ENCODE results near the gene CAD. TPM values are rescaled to one million over a fixed set of nuclear protein-coding genes. Genes with fewer than 3 reads are reported as not detected.
A peak's percentile ranks its signal among the peaks of the same experiment; 100 is the strongest.
"Not testable (repeated sequence)": the region's sequence is repeated elsewhere in the genome, so short reads cannot be mapped to it uniquely, and the experiment has no call there.

Gene CAD
- total RNA-seq, 2 donors from 2014 or later = 20.1 to 27.4 TPM

DNA sequence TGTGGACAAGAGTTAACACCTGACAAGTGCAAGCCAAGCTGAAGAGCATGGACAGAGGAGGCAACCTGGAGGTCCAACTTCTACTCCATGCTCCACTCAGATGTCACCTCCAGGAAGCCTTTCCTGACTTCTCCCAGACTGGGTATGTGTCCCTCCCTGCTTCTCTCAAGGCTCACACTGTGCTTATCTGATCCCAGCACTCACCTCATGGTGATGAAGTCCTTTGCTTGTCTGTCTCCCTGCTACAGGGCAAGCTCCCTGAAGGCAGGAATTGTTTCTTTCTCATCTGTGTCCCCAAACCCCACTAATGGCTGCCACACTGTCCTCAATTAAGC is 48.3 kb downstream of the CAD start:
- no peak for DNase-seq (ENCODE audit: low spot score)
- intact Hi-C loops (cut with DNase I) = no loop called here

GRCh38 chr2:27268296-27268695 is 51.1 kb downstream of the CAD start:
- intact Hi-C loops (cut with DNase I) = not testable (repeated sequence)

GRCh38 chr2:27270131-27270530 is 53.0 kb downstream of the CAD start:
- no peak for DNase-seq (ENCODE audit: low spot score)
- intact Hi-C loops (cut with DNase I) = no loop called here

More at GRCh38 chr2:27268296-27268695, 51.1 kb downstream of the CAD start:
- DNase-seq (ENCODE audit: low spot score) = peak; percentile 4

- DNase-seq (ENCODE audit: low spot score) = no peak
- intact Hi-C loops (cut with DNase I) = no loop called here
Measured at GRCh38 chr2:27270670-27271069, 53.5 kb downstream of the CAD start.

GRCh38 chr2:27271631-27272340 is 54.6 kb downstream of the CAD start:
- intact Hi-C loops (cut with DNase I) = no loop called here
- peak; percentile 13 for DNase-seq (ENCODE audit: low spot score)

DNA sequence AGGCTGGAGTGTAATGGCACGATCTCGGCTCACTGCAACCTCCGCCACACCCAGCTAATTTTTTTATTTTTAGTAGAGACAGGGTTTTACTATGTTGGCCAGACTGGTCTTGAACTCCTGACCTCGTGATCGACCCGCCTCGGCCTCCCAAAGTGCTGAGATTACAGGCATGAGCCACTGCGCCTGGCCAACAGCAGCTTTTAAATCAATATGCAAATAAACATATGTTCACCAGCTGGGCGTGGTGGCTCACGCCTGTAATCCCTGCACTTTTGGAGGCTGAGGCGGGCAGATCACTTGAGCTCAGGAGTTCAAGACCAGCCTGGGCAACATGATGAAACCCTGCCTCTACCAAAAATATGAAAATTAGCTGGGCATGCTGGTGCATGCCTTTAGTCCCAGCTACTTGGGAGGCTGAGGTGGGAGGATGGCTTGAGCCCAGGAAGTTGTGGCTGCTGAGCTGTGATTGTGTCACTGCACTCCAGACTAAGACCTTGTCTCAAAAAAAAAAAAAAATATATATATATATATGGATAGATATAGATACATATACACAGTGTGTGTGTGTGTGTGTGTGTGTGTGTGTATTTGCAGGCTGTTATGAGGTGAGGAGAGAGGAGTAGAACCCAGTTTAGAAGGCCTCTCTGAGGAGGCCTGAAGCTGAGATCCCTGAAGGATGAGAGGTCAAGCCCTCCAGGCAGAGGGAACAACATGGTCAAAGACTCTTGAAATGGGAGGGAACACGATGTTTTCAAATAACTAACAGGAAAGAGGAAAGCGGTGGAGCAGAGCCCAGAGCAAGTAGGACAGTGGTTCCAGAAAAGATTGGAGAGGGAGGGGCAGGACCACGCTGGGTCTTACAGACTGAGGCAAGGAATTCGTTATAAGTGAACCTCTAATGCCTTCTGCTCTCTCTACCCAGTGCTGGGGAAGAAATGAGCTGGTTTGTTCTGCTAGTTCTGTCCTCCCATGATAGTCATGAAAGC is 55.7 kb downstream of the CAD start:
- intact Hi-C loops (cut with DNase I) = not testable (repeated sequence)

GRCh38 chr2:27275211-27276150 is 58.3 kb downstream of the CAD start, which contains the start of gene DNAJC5G:
DNAJC5G (plus strand) TSS chr2:27275433; CDS start chr2:27276729, 1,296 bp downstream.
- peak; percentile 63 for DNase-seq (ENCODE audit: low spot score)
- intact Hi-C loops (cut with DNase I) = loop anchor here in 1 of 2 donors (5.0 kb wide), 1 partner anchor 173 kb away; no protein-coding TSS in a partner anchor

More for the DNA sequence above, 55.7 kb downstream of the CAD start:
- DNase-seq (ENCODE audit: low spot score) = peak; percentile 23

DNA sequence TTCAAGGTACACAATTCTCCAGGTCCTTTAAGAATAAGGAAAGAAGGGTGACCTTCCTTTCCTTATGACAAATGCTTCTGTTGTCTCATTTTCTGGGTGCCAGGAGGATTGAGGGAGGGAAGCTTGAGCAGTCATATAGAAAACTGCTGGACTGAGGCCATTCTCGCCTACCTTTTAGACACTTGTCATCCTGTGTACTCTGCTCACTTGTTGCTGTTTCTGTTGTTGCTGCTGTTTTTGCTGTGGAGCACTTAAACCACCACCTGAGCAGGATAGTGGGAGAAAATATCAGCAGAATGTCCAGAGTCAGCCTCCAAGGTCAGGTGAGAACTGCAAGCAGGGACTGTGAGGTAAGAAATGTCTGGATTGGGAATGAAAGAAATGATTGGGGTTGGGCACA is 60.8 kb downstream of the CAD start:
- no peak for DNase-seq (ENCODE audit: low spot score)
- intact Hi-C loops (cut with DNase I) = loop anchor here in 1 of 2 donors (5.0 kb wide), 1 partner anchor 176 kb away; no protein-coding TSS in a partner anchor

DNA sequence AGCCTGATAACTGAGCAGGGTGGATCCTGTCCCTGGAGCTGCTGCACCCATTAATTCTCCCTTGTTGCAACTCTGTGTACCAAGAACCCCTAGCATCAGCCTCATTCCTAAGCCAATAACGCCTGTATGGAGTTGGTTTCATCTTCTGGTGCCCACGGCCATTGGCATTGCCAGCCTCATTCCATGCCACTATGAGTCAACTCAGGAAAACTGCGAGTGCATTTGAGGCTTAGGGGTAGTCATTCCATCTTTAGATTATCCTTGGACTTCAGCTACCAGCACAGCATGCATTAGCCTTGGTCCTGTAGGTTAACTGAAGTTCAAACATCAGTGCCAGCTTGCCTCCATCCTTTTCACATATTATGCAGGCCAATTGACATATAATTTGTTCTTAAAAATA is 63.7 kb downstream of the CAD start:
- no peak for DNase-seq (ENCODE audit: low spot score)
- intact Hi-C loops (cut with DNase I) = loop anchor here (1.0 to 10.0 kb wide), 2 partner anchors 184 to 316 kb away; no protein-coding TSS in a partner anchor

- intact Hi-C loops (cut with DNase I) = loop anchor here in 1 of 2 donors (10.0 kb wide), 1 partner anchor 317 kb away; no protein-coding TSS in a partner anchor
- peak; percentile 42 for DNase-seq (ENCODE audit: low spot score)
Measured at GRCh38 chr2:27281442-27281841, 64.3 kb downstream of the CAD start.

DNA sequence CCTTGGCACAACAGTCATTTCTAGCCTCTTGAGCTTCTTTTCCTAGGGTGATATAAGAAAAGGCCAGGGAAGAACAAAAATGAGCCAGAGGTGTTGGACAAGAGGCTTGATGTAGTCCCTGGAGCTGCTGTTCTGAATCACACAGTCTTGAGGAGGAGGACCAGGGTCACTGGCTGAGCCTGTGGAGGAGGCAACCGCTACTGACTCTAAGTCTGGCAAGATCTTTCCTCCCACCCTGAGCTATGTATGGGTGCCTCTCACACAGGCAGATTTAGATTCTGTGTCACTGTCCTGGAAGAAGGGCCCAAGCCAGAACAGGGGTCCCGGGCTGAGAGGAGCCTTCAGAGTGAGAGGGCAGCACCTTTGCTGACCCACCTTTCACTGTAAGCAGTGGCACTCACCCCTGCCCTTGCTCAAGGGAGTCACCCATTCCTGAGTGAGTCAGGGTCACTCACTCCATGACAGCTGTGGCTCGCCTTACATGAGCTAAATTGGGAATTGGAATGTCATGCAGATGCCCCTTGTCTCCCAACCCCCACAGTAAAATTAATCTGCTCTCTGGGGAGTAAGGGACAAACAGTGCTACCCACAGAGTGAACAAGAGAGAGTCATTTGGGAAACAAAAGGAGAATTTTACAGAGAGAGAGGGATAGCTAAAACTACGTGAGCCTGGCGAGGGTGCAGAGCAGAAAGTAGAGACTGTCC is 64.8 kb downstream of the CAD start, which contains the start of gene TRIM54:
TRIM54 (plus strand) TSS at position 575 of the 705 bp plus-strand sequence. CDS start 303 bp downstream, outside the sequence.
- DNase-seq (ENCODE audit: low spot score) = peak; percentile 72
- intact Hi-C loops (cut with DNase I) = loop anchor here in 1 of 2 donors (10.0 kb wide), 1 partner anchor 317 kb away; no protein-coding TSS in a partner anchor

DNA sequence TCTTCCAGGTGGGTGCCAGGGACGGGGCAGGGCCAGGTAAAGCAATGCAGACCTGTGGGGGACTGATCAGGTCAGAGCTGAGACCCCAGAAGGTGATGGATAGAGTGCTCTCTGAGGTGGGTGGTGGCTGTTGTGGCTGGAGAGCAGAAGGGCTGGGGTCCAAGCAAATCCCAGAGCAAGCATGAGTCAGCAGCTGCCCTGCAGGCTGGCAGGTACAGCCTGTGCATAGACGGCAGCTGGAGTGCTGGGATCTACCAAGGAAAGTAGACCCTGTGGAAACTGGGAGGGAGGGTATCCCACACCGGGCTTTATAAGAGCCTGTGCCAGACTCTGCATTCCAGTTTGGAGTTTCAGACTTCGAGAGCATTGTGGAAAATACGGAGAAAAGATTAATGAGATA is 65.7 kb downstream of the CAD start:
- peak; percentile 48 for DNase-seq (ENCODE audit: low spot score)
- intact Hi-C loops (cut with DNase I) = loop anchor here in 1 of 2 donors (10.0 kb wide), 1 partner anchor 318 kb away; no protein-coding TSS in a partner anchor

DNA sequence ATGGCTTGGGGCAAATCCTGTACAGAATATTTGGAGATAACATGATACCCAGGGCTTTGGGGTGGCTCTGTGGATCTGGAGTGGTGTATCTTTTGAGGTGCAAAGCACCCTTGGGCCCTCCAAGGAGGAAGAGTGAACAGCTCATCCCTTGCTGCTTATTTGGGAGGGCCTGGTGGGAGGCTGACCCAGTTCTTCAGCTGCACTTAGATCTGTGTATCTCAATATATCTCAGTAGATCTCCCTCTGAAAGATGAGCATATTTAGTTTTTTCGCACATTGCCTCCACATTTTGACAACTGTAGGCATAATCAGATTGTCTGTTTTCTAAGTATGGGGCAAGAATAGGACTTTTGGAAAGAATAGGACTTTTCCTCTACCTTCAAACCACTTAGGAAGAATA is 67.8 kb downstream of the CAD start:
- intact Hi-C loops (cut with DNase I) = loop anchor here in 1 of 2 donors (10.0 kb wide), 1 partner anchor 320 kb away; no protein-coding TSS in a partner anchor
- peak; percentile 2 for DNase-seq (ENCODE audit: low spot score)

DNA sequence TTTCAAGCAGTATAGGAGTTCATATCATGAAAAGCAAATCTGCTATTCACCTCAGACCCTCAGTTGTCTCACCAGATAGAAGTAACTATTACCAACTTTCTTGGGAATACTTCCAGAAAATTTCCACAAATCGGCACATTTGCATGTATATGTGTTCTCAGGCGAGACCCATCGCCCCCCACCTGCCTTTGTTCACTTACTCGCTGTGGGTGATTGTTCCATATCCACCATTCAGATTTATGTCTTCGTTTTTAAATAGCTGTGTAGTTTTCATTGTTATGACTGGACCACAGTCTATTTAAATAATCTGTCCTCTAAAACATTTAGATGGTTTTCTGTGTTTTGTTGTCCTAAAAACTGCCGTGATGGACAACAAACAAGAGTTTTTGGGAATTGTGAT is 68.3 kb downstream of the CAD start:
- peak; percentile 40 for DNase-seq (ENCODE audit: low spot score)
- intact Hi-C loops (cut with DNase I) = loop anchor here in 1 of 2 donors (10.0 kb wide), 1 partner anchor 321 kb away; no protein-coding TSS in a partner anchor

DNA sequence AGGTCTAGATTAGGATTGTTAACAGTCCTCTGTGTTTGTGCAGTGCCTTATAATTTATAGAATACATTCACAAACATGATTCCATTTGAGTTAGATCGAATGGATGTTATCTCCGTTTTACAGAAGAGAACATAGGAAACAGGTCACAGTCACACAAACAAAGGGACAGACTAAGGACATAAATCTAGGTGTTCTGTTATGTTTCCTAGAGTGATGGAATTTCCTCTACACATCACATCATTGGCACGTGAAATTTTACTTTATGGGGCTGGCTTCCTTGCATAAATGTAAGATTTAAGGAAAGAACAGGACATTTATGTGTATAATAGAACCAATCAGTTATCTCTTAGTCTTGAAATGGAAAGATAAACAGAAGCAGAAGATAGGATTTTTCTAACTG is 71.4 kb downstream of the CAD start:
- no peak for DNase-seq (ENCODE audit: low spot score)
- intact Hi-C loops (cut with DNase I) = loop anchor here in 1 of 2 donors (10.0 kb wide), 1 partner anchor 324 kb away; no protein-coding TSS in a partner anchor

DNA sequence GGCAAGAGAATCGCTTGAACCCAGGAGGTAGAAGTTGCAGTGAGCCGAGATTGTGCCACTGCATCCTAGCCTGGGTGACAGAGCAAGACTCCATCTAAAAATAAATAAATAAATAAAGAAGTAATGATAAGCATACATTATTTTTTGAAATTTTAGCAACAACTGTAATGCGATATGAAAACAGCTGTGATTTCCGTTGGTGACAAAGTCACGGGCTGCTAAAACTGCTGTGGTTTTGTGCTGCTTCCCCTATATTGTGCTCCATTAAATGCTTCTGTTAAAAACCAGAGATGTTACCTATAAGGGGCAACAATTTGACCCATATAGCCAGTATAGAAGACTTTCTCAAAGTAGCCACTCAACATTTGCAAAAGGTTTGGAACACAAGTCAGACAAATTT is 73.4 kb downstream of the CAD start:
- intact Hi-C loops (cut with DNase I) = no loop called here
- DNase-seq (ENCODE audit: low spot score) = peak; percentile 22

DNA sequence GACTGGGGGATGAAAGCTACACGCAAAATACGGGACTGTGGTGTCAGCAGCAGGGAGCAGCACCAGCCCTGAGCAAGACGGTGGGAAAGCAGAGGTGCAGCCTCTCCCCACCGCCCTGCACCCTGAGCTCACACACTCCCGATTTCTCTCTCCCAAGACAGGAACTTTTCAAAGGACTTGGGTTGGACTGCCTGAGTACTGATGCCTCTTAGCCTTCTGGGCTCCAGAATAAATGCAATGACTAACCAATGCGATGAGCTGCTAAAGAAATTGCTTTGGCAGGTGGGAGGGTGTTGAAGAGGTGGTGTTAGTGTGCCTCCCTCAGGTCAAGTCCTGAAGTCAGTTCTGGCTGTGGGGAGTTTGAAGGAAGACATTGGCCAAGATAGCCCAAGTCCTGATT is 74.7 kb downstream of the CAD start:
- intact Hi-C loops (cut with DNase I) = no loop called here
- DNase-seq (ENCODE audit: low spot score) = peak; percentile 4
